Mucosa of stomach (tissue), 1 donor: ENCODE measurements around the gene PARD6G.

Source experiments
- H3K27me3 ChIP-seq: one replicate; pipeline ENCODE4 v1.7.0; 2013; ENCODE audit warnings: mild to moderate bottlenecking, low read length; ENCODE audit not compliant: control insufficient read depth, insufficient read depth
- H3K36me3 ChIP-seq: one replicate; pipeline ENCODE4 v1.7.0; 2013; ENCODE audit warnings: low read length; ENCODE audit not compliant: control insufficient read depth, insufficient read depth
- H3K4me1 ChIP-seq: one replicate; pipeline ENCODE4 v1.7.0; 2013; ENCODE audit warnings: mild to moderate bottlenecking, low read length; ENCODE audit not compliant: control insufficient read depth, insufficient read depth
- H3K4me3 ChIP-seq: one replicate; pipeline ENCODE4 v1.7.0; 2013; ENCODE audit warnings: low read length
- H3K9ac ChIP-seq: one replicate; pipeline ENCODE4 v1.7.0; 2013; ENCODE audit warnings: mild to moderate bottlenecking, low read length, moderate library complexity
- H3K9me3 ChIP-seq: one replicate; pipeline ENCODE4 v1.7.0; 2013; ENCODE audit warnings: mild to moderate bottlenecking, low read length, moderate library complexity; ENCODE audit not compliant: control insufficient read depth
- donor health status: Pancreatic carcinoma.

Gene PARD6G

GRCh38 chr18:80179857-80180558 lies 67.3 kb downstream of the PARD6G start:
- Histone ChIP-seq H3K4me1 (no peaks in the 10 kb centered on the region), H3K9ac (no peak overlapping the region), H3K9me3 (no peaks in the 10 kb centered on the region), H3K4me3 (no peak overlapping the region), H3K36me3 (no peaks in the 10 kb centered on the region), H3K27me3 (no peaks in the 10 kb centered on the region)

GRCh38 chr18:80178935-80179818 lies 68.1 kb downstream of the PARD6G start:
- Histone ChIP-seq H3K36me3 (no peaks in the 10 kb centered on the region), H3K4me3 (no peak overlapping the region)

GRCh38 chr18:80177128-80177527 lies 70.2 kb downstream of the PARD6G start:
- no peaks in the 10 kb centered on the region for H3K36me3 ChIP-seq
- no peaks in the 10 kb centered on the region for H3K4me1 ChIP-seq
- H3K9ac ChIP-seq = no peak overlapping the region
- H3K9me3 ChIP-seq = no peaks in the 10 kb centered on the region
- H3K4me3 ChIP-seq = no peak overlapping the region
- H3K27me3 ChIP-seq = no peaks in the 10 kb centered on the region

More at GRCh38 chr18:80178935-80179818, 68.1 kb downstream of the PARD6G start:
- no peak overlapping the region for H3K9ac ChIP-seq
- H3K9me3 ChIP-seq = no peaks in the 10 kb centered on the region
- no peaks in the 10 kb centered on the region for H3K27me3 ChIP-seq
- H3K4me1 ChIP-seq = no peaks in the 10 kb centered on the region

GRCh38 chr18:80176334-80177073 lies 70.8 kb downstream of the PARD6G start:
- H3K9ac ChIP-seq = no peak overlapping the region
- no peak overlapping the region for H3K4me3 ChIP-seq
- H3K36me3 ChIP-seq = no peaks in the 10 kb centered on the region
- H3K9me3 ChIP-seq = no peaks in the 10 kb centered on the region
- peaks cover 1% of the 10 kb centered on the region for H3K27me3 ChIP-seq
- peaks cover 1% of the 10 kb centered on the region for H3K4me1 ChIP-seq

GRCh38 chr18:80175451-80176204 lies 71.7 kb downstream of the PARD6G start:
- Histone ChIP-seq H3K27me3 (peaks cover 3% of the 10 kb centered on the region), H3K9me3 (no peaks in the 10 kb centered on the region), H3K4me1 (peaks cover 8% of the 10 kb centered on the region), H3K4me3 (no peak overlapping the region), H3K9ac (no peak overlapping the region), H3K36me3 (no peaks in the 10 kb centered on the region)

- Histone ChIP-seq H3K9me3 (no peaks in the 10 kb centered on the region), H3K27me3 (peaks cover 3% of the 10 kb centered on the region), H3K36me3 (no peaks in the 10 kb centered on the region), H3K4me1 (peaks cover 8% of the 10 kb centered on the region), H3K9ac (no peak overlapping the region), H3K4me3 (no peak overlapping the region)
Measured at GRCh38 chr18:80173060-80173459, 74.3 kb downstream of the PARD6G start.

- H3K27me3 ChIP-seq = peaks cover 3% of the 10 kb centered on the region
- no peak overlapping the region for H3K9ac ChIP-seq
- no peaks in the 10 kb centered on the region for H3K9me3 ChIP-seq
Measured at GRCh38 chr18:80172056-80172455, 75.3 kb downstream of the PARD6G start.

GRCh38 chr18:80171054-80171872 lies 76.1 kb downstream of the PARD6G start:
- no peaks in the 10 kb centered on the region for H3K36me3 ChIP-seq
- H3K9ac ChIP-seq = no peak overlapping the region
- peaks cover 3% of the 10 kb centered on the region for H3K27me3 ChIP-seq
- H3K4me3 ChIP-seq = no peak overlapping the region
- peaks cover 8% of the 10 kb centered on the region for H3K4me1 ChIP-seq
- no peaks in the 10 kb centered on the region for H3K9me3 ChIP-seq

More at GRCh38 chr18:80172056-80172455, 75.3 kb downstream of the PARD6G start:
- H3K36me3 ChIP-seq = no peaks in the 10 kb centered on the region
- no peak overlapping the region for H3K4me3 ChIP-seq
- H3K4me1 ChIP-seq = peaks cover 8% of the 10 kb centered on the region

GRCh38 chr18:80170395-80171053 lies 76.8 kb downstream of the PARD6G start:
- Histone ChIP-seq H3K9me3 (no peaks in the 10 kb centered on the region), H3K27me3 (peaks cover 3% of the 10 kb centered on the region), H3K4me1 (peaks cover 8% of the 10 kb centered on the region), H3K4me3 (no peak overlapping the region), H3K9ac (no peak overlapping the region), H3K36me3 (no peaks in the 10 kb centered on the region)

- H3K4me1 ChIP-seq = peaks cover 8% of the 10 kb centered on the region
- no peaks in the 10 kb centered on the region for H3K36me3 ChIP-seq
- no peaks in the 10 kb centered on the region for H3K9me3 ChIP-seq
- H3K9ac ChIP-seq = no peak overlapping the region
- no peak overlapping the region for H3K4me3 ChIP-seq
- H3K27me3 ChIP-seq = peaks cover 3% of the 10 kb centered on the region
Measured at GRCh38 chr18:80169607-80170006, 77.7 kb downstream of the PARD6G start.
